C4-2B (cell line): ENCODE data around the gene AMBP.

Experiments
- CTCF ChIP-seq: fragments of 450-650 bp; conservative IDR thresholded peaks from 2 replicates; pipeline ENCODE4 v1.5.1; 2017; ENCODE audit warnings: mild to moderate bottlenecking
- ZFX ChIP-seq: fragments of 450-650 bp; IDR thresholded peaks from 2 replicates; pipeline ENCODE4 v1.6.1; 2017

- TF ChIP-seq CTCF, result no peak
- no peak for TF ChIP-seq ZFX
These were observed 23.0 kb downstream of the AMBP start for GRCh38 chr9:114055061-114055460.
